Chondrocyte (in vitro differentiated cells): Measurements from ENCODE around the gene TCF4. TPM values are rescaled to one million over a fixed set of nuclear protein-coding genes. Genes with fewer than 3 reads are reported as not detected.

Source experiments
- DNase-seq: peaks from one replicate; pipeline ENCODE4 v3.0.0; 2021; ENCODE audit warnings: mixed read lengths, low spot score
- H3K27ac Mint-ChIP-seq: one replicate; pipeline ENCODE4 v1.8.0; 2021; ENCODE audit warnings: mild to moderate bottlenecking, moderate library complexity, mixed read lengths; ENCODE audit not compliant: unreplicated experiment
- H3K27me3 Mint-ChIP-seq: 2 replicates; pipeline ENCODE4 v1.8.0; 2021; ENCODE audit warnings: low read depth, mixed read lengths
- H3K36me3 Mint-ChIP-seq: 2 replicates; pipeline ENCODE4 v1.8.0; 2021; ENCODE audit warnings: low read depth, mixed read lengths
- H3K4me1 Mint-ChIP-seq: 2 replicates; pipeline ENCODE4 v1.8.0; 2021; ENCODE audit warnings: low read depth, mild to moderate bottlenecking, mixed read lengths
- H3K4me3 Mint-ChIP-seq: one replicate; pipeline ENCODE4 v1.8.0; 2021; ENCODE audit warnings: mild to moderate bottlenecking, moderate library complexity, mixed read lengths; ENCODE audit not compliant: unreplicated experiment
- H3K9me3 Mint-ChIP-seq: 2 replicates; pipeline ENCODE4 v1.8.0; 2021; ENCODE audit warnings: low read depth, mixed read lengths
- total RNA-seq: library from RNA; stranded (reverse); gene quantifications from 3 replicates; pipeline ENCODE4 v1.2.1, GENCODE V29; 2021
- TF ChIP-seq, protein P1 (sequence below): fragments of 200-600 bp; sonication (generic); IDR thresholded peaks from 2 replicates; pipeline ENCODE4 v1.5.0; 2021; ENCODE audit warnings: antibody characterized with exemption, mild to moderate bottlenecking, moderate library complexity

Gene TCF4
- total RNA-seq, 1 donor from 2014 or later, result 36.8 TPM

DNA sequence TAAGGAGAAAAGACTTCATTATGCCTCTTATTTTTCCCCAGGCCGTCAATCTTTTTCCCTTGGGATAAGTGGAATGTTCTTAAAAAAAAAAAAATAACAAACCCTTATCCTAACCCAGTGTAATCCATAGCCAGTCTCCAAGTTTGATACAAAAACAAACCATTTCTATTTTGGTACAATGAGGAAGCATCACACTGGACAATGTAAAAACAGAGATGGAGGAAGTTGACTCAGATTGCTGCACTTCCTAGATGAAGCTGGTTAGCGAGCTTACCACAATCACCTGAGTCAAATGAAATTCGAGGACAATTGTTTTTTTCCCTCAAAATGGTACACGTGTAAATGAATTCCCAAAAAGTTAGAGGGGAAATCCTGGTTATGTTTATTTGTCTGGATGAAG lies 259.7 kb downstream of the TCF4 start:
- TF ChIP-seq, protein P1, sequence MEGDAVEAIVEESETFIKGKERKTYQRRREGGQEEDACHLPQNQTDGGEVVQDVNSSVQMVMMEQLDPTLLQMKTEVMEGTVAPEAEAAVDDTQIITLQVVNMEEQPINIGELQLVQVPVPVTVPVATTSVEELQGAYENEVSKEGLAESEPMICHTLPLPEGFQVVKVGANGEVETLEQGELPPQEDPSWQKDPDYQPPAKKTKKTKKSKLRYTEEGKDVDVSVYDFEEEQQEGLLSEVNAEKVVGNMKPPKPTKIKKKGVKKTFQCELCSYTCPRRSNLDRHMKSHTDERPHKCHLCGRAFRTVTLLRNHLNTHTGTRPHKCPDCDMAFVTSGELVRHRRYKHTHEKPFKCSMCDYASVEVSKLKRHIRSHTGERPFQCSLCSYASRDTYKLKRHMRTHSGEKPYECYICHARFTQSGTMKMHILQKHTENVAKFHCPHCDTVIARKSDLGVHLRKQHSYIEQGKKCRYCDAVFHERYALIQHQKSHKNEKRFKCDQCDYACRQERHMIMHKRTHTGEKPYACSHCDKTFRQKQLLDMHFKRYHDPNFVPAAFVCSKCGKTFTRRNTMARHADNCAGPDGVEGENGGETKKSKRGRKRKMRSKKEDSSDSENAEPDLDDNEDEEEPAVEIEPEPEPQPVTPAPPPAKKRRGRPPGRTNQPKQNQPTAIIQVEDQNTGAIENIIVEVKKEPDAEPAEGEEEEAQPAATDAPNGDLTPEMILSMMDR, result no peak
- DNase-seq, result no peak
- Mint-ChIP-seq H3K27ac (peak overlapping the region; percentile 83), H3K27me3 (no peaks in the 10 kb centered on the region), H3K36me3 (no peaks in the 10 kb centered on the region), H3K4me3 (peak overlapping the region; percentile 5), H3K9me3 (no peaks in the 10 kb centered on the region), H3K4me1 (peaks cover 33% of the 10 kb centered on the region)

DNA sequence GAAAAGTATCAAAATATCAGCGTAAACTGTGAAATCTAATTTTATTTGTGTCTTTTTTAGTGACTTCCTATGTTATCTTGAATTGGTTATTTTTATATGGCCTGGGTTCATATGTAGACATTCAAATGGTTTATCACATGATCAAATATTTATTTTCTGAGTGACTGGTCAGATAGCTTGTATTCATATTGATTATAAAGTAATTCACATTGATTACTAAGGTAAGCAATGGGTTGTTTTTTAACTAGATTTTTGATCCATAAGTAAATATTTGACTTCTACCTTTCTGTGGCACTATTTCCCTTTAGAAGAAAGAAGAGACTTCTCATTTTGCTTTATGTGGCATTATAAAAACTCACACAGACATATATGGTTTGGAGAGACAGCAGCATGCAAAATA lies 260.5 kb downstream of the TCF4 start:
- TF ChIP-seq, protein P1, result no peak
- DNase-seq, result no peak
- H3K27me3 Mint-ChIP-seq, result no peaks in the 10 kb centered on the region

DNA sequence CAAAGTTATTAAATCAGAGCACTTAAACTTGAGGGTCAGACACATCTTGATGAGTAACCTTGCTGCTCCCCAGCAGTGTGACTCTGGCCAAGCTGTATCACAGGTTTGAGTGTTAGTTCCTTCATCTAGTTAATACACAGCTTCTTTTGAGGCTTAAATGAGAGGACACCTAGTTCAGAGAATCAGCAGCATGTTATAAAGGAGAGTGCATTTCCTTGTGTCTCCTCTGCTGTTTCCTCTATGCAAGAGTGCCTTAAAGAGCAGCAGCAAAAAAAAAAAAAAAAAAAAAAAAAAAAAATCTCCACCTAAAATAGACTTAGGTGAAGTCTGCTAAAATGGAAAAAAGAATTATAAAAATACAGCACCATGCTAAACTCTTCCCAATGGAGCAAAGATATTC lies 261.9 kb downstream of the TCF4 start:
- Mint-ChIP-seq H3K27me3 (no peaks in the 10 kb centered on the region), H3K4me3 (no peak overlapping the region), H3K27ac (no peak overlapping the region), H3K36me3 (no peaks in the 10 kb centered on the region), H3K4me1 (peaks cover 47% of the 10 kb centered on the region), H3K9me3 (no peaks in the 10 kb centered on the region)
- DNase-seq, result no peak
- TF ChIP-seq, protein P1, result no peak

More for the DNA sequence above, 260.5 kb downstream of the TCF4 start:
- H3K36me3 Mint-ChIP-seq, result no peaks in the 10 kb centered on the region
- H3K4me3 Mint-ChIP-seq, result no peak overlapping the region
- peaks cover 41% of the 10 kb centered on the region for H3K4me1 Mint-ChIP-seq
- no peaks in the 10 kb centered on the region for H3K9me3 Mint-ChIP-seq
- peak overlapping the region; percentile 83 for H3K27ac Mint-ChIP-seq

DNA sequence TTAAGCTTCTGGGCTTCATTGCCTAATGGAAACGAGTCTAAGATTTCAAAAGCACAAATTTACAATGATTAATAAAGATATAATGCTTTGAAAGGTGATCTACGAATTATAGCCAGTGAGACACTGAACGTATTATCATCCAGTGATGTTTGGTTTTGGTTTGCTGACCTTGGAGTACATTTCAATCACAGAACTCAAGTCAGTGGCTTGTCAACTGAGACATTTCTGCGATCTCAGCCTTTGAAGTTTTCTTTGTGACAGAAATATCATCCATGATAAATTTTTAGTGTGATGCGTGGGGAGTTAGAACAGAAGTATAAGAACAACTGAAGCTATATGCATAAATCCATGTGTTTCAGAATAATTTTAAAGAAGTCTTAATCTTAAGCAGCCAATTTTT lies 263.8 kb downstream of the TCF4 start:
- no peak for DNase-seq
- TF ChIP-seq, protein P1, result no peak
- H3K27ac Mint-ChIP-seq, result no peak overlapping the region
- H3K4me3 Mint-ChIP-seq, result no peak overlapping the region
- no peaks in the 10 kb centered on the region for H3K9me3 Mint-ChIP-seq
- H3K4me1 Mint-ChIP-seq, result peaks cover 65% of the 10 kb centered on the region
- no peaks in the 10 kb centered on the region for H3K36me3 Mint-ChIP-seq
- H3K27me3 Mint-ChIP-seq, result no peaks in the 10 kb centered on the region

DNA sequence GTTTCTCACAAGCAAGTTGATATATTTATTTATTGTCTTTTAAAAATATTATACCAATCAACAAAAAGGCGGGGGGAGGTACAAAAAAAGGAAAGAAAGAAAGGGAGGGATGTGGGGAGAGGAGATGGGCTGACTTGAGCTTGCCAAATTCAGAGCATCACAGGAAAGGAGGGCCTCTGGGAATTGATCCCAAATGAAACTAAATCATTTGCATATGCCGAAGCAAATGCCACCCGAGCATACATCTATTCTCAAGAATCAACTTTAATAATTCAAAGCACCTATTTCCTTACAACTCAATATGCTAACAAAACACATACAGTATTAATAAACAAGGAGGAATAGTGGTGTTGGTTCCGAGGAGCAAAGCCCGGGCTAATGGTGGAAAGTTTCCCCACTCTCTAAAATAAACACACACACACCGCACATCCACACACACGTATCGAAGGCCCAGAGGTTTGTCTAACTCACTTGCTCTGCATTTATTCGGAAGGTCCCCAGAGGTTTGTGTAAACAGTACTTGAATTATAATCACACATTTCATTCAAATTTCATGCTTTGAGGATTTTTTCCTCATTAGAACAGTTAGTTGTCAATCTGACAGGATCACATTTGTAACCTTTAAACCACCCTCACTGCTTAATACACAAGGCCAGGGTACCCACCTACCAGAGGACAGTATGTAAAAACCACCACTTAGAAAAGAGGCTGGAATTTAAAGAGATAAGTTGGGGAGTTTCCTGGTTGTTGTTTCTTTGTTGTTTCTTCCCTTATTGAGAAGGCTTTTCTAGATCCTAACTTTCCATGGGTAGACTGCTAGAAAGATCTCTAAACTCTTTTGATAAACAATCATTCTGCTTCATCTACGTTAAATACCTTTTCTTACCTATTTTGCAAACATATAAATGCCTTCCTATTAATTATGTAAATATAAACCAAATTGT lies 264.7 kb downstream of the TCF4 start:
- peak overlapping the region; percentile 68 for H3K27ac Mint-ChIP-seq
- H3K4me3 Mint-ChIP-seq, result no peak overlapping the region
- no peaks in the 10 kb centered on the region for H3K9me3 Mint-ChIP-seq
- TF ChIP-seq, protein P1, result no peak
- peaks cover 66% of the 10 kb centered on the region for H3K4me1 Mint-ChIP-seq
- DNase-seq, result no peak
- H3K27me3 Mint-ChIP-seq, result no peaks in the 10 kb centered on the region
- H3K36me3 Mint-ChIP-seq, result no peaks in the 10 kb centered on the region
